NCI-H2171 treated with DMSO at 0.1 percent for 48 hours (cell line): Measurements from ENCODE around the gene PNMA6A.
"Not testable (repeated sequence)": the region's sequence is repeated elsewhere in the genome, so short reads cannot be mapped to it uniquely, and the experiment has no call there.

ENCODE experiments used
- DNase-seq: peaks from one replicate; lab custom pipeline; 2025; lab: John Stamatoyannopoulos, UW

Gene PNMA6A

GRCh38 chrX:153075366-153075765 lies 3.1 kb downstream of the PNMA6A start:
- DNase-seq = no peak

GRCh38 chrX:153077437-153078135 lies 5.3 kb downstream of the PNMA6A start:
- not testable (repeated sequence) for DNase-seq

- DNase-seq = not testable (repeated sequence)
Observed at GRCh38 chrX:153083238-153083923, 11.1 kb downstream of the PNMA6A start.

GRCh38 chrX:153102418-153102817 lies 30.2 kb downstream of the PNMA6A start:
- peak; percentile 1 for DNase-seq

- DNase-seq = not testable (repeated sequence)
Observed at GRCh38 chrX:153104959-153105358, 32.7 kb downstream of the PNMA6A start.

- not testable (repeated sequence) for DNase-seq
Observed at GRCh38 chrX:153106092-153106801, 34.0 kb downstream of the PNMA6A start.

GRCh38 chrX:153110735-153111134 lies 38.5 kb downstream of the PNMA6A start:
- not testable (repeated sequence) for DNase-seq

GRCh38 chrX:153113851-153114250 lies 41.6 kb downstream of the PNMA6A start:
- not testable (repeated sequence) for DNase-seq

- DNase-seq = not testable (repeated sequence)
Observed at GRCh38 chrX:153117754-153118153, 45.5 kb downstream of the PNMA6A start.

- not testable (repeated sequence) for DNase-seq
Observed at GRCh38 chrX:153120230-153120629, 48.0 kb downstream of the PNMA6A start.

- not testable (repeated sequence) for DNase-seq
Observed at GRCh38 chrX:153123468-153123867, 51.2 kb downstream of the PNMA6A start.
